VCaP (cell line): ENCODE data around the gene OR4D5.

Source experiments
- H3K27ac ChIP-seq: fragments of 450-650 bp; 2 replicates; pipeline ENCODE4 v1.5.1; 2017
- TF ChIP-seq, protein P1 (sequence below): fragments of 450-650 bp; conservative IDR thresholded peaks from 2 replicates; pipeline ENCODE4 v1.5.1; 2017; ENCODE audit warnings: mild to moderate bottlenecking, moderate library complexity

Gene OR4D5

DNA sequence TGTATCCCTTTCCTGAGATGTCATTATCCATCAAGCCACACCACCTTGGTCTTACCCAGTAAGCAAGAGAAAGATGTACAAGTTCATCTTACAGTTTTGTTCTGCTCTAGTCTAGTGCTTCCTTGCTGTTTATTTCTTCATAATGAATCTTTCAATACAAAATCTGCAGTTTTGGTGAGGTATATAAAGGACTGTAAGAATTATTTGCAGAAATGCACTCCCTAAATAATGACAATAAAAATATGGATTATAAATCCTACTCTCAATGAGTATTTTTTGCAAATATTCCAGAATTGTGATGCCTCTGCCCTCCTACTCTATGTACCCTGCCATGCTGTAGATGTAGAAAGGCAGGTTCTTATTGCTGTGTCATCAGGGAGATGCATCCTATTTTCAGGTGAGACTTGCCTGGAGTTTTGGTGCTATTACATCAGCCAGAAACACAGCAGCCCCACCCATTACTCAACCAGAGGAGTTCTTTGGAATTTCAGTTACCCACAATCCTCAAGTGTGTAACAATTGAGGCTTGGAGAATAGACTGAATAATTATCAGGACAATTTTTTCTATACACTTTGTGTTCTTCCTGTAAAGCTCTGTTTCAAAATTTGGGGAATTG lies 38.4 kb downstream of the OR4D5 start, which contains the start of gene OR10S1:
OR10S1 (minus strand) TSS at position 51 of the 617 bp plus-strand sequence. CDS start 117 bp downstream, outside the sequence.
- TF ChIP-seq, protein P1, sequence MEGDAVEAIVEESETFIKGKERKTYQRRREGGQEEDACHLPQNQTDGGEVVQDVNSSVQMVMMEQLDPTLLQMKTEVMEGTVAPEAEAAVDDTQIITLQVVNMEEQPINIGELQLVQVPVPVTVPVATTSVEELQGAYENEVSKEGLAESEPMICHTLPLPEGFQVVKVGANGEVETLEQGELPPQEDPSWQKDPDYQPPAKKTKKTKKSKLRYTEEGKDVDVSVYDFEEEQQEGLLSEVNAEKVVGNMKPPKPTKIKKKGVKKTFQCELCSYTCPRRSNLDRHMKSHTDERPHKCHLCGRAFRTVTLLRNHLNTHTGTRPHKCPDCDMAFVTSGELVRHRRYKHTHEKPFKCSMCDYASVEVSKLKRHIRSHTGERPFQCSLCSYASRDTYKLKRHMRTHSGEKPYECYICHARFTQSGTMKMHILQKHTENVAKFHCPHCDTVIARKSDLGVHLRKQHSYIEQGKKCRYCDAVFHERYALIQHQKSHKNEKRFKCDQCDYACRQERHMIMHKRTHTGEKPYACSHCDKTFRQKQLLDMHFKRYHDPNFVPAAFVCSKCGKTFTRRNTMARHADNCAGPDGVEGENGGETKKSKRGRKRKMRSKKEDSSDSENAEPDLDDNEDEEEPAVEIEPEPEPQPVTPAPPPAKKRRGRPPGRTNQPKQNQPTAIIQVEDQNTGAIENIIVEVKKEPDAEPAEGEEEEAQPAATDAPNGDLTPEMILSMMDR: no peak
- H3K27ac ChIP-seq: no peak within 1 kb of the TSS

DNA sequence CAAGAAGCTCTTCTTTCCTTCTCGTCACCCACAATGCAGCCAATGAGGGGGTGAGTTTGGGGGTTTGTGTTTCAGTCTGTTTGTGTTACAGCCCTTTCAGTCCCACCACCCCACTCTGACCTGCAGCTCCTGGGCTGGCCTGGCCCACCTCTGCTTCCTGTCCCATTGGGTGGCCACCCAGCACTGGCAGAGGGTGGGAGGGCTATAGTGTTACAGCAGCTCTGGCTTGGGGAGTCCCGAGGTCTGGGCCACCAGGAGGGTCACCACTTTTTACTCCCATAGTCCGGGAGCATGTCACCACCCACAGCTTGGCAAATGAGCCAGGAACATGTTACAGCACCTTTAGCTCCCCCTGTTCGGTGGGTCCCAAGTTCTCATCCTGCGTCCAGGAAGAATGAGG lies 39.9 kb downstream of the OR4D5 start:
- no peak overlapping the region for H3K27ac ChIP-seq
- TF ChIP-seq, protein P1: no peak
